K562 (cell line): ENCODE data around the gene ZC3HAV1L. TPM values are rescaled to one million over a fixed set of nuclear protein-coding genes. Genes with fewer than 3 reads are reported as not detected.
A peak's percentile ranks its signal among the peaks of the same experiment; 100 is the strongest.

Experiments
- ATAC-seq: fragments of 200-7000 bp; cut with Tn5 transposase; 3 replicates; pipeline ENCODE4 v1.9.1; 2020; ENCODE audit warnings: moderate library complexity
- BruUV-seq: library from RNA; stranded (reverse); fragments of 400-500 nt; replicated peaks from 2 replicates; lab custom pipeline; 2021; lab: Mats Ljungman, UMichigan
- CTCF ChIA-PET: fragments of 300-600 bp; formaldehyde crosslinking; extraction: SDS; loops from one replicate; lab custom pipeline; 2021; ENCODE audit warnings: low intra/inter-chr PET ratio; lab: Yijun Ruan, JAX
- POLR2A ChIA-PET: fragments of 300-600, 350-650 bp; sonication (Branson Sonifier 250); formaldehyde crosslinking; extraction: SDS; loops from one replicate; lab custom pipeline; 2021; ENCODE audit warnings: antibody characterized with exemption, inconsistent platforms; lab: Yijun Ruan, JAX
- DNase-seq, 4 experiments: peaks; one replicate each; pipeline versions ENCODE4 v3.0.0 to v3.0.0-alpha.2; 2011 to 2018; ENCODE audit warnings: low spot score in 3 of 4, mixed read lengths in 3 of 4; ENCODE audit errors: extremely low read depth in 1 of 4
- FAIRE-seq: peaks from 2 replicates; lab custom pipeline; 2011; peaks lifted over from hg19 to GRCh38; lab: Jason Lieb, UNC
- H2AFZ ChIP-seq: 2 replicates; pipeline ENCODE4 v1.6.0; 2011; ENCODE audit warnings: low read depth, low read length, control low read depth, inconsistent platforms
- H3K27ac ChIP-seq: fragments of 200-600 bp; 3 replicates; pipeline ENCODE4 v1.8.0; 2011; ENCODE audit warnings: low read depth, mild to moderate bottlenecking, control low read depth, inconsistent platforms, low read length, moderate library complexity, mixed read lengths; ENCODE audit errors: extremely low read depth
- H3K27me3 ChIP-seq, 2 experiments: fragments of 300-600 bp in 1 of 2; 2 replicates in 1 of 2; 3 replicates in 1 of 2; pipeline versions ENCODE4 v1.6.0 to v1.8.0; 2011; ENCODE audit warnings: inconsistent platforms in 2 of 2, low read length in 2 of 2, mild to moderate bottlenecking in 1 of 2, mixed read lengths in 1 of 2, moderate library complexity in 1 of 2; ENCODE audit not compliant: control insufficient read depth in 2 of 2, insufficient read depth in 2 of 2
- H3K36me3 ChIP-seq: fragments of 300-600 bp; 3 replicates; pipeline ENCODE4 v1.8.0; 2011; ENCODE audit warnings: mild to moderate bottlenecking, low read length, inconsistent platforms; ENCODE audit not compliant: control insufficient read depth, insufficient read depth
- H3K4me1 ChIP-seq, 2 experiments: fragments of 200-600 bp in 1 of 2; replicated peaks in 1 of 2; 2 replicates in 1 of 2; 3 replicates in 1 of 2; pipeline versions ENCODE4 v1.5.1 to v1.8.0; 2011; ENCODE audit warnings: inconsistent platforms in 2 of 2, low read length in 2 of 2, mild to moderate bottlenecking in 1 of 2, mixed read lengths in 1 of 2, moderate library complexity in 1 of 2; ENCODE audit not compliant: control insufficient read depth in 2 of 2, insufficient read depth in 2 of 2
- H3K4me2 ChIP-seq: 2 replicates; pipeline ENCODE4 v1.6.1; 2011; ENCODE audit warnings: low read length, control low read depth, inconsistent platforms, mixed read lengths; ENCODE audit not compliant: insufficient read depth
- H3K4me3 ChIP-seq: fragments of 200-600 bp; sonication (generic), shearing (Covaris generic); 2 replicates; pipeline ENCODE4 v1.5.1; 2016; ENCODE audit warnings: control low read depth, inconsistent platforms
- H3K79me2 ChIP-seq: fragments of 200-600 bp; 3 replicates; pipeline ENCODE4 v1.8.0; 2011; ENCODE audit warnings: low read length, inconsistent platforms; ENCODE audit not compliant: control insufficient read depth, insufficient read depth
- H3K9ac ChIP-seq, 2 experiments: 2 replicates each; pipeline versions ENCODE4 v1.6.0 to v1.6.1; 2011; ENCODE audit warnings: low read depth in 2 of 2, low read length in 2 of 2, control low read depth in 1 of 2, inconsistent platforms in 1 of 2, mild to moderate bottlenecking in 1 of 2, mixed read lengths in 1 of 2; ENCODE audit not compliant: insufficient read depth in 1 of 2
- H3K9me1 ChIP-seq: one replicate; pipeline ENCODE4 v1.6.0; 2011; ENCODE audit warnings: inconsistent platforms, mild to moderate bottlenecking, low read length, moderate library complexity; ENCODE audit not compliant: control insufficient read depth, insufficient read depth
- H3K9me3 ChIP-seq: replicated peaks from 2 replicates; pipeline ENCODE4 v1.5.1; 2011; ENCODE audit warnings: low read depth, low read length, inconsistent platforms; ENCODE audit not compliant: control insufficient read depth, insufficient read depth
- H4K20me1 ChIP-seq: replicated peaks from 2 replicates; pipeline ENCODE4 v1.6.1; 2011; ENCODE audit warnings: low read length, inconsistent platforms, mixed read lengths; ENCODE audit not compliant: control insufficient read depth, insufficient read depth
- ATF3 ChIP-seq, 2 experiments: fragments of 450-650 bp in 1 of 2; sonication (generic) in 1 of 2; formaldehyde crosslinking in 1 of 2; IDR thresholded peaks in 1 of 2; conservative IDR thresholded peaks in 1 of 2; 2 replicates each; pipeline versions ENCODE4 v1.6.1 to v1.8.1; 2016 to 2023; ENCODE audit warnings: mild to moderate bottlenecking in 2 of 2, moderate library complexity in 2 of 2, inconsistent platforms in 1 of 2, missing genetic modification reagents in 1 of 2
- FOSL1 ChIP-seq: fragments of 200-800 bp; sonication (Bioruptor generic); conservative IDR thresholded peaks from 2 replicates; pipeline ENCODE4 v1.6.1; 2016; ENCODE audit warnings: missing genetic modification characterization, missing compliant biosample characterization
- HCFC1 ChIP-seq: IDR thresholded peaks from 2 replicates; pipeline ENCODE4 v1.6.1; 2012; ENCODE audit warnings: low read depth, low read length, improper control_type of control experiment
- ID3 ChIP-seq, 2 experiments: fragments of 250-450 bp in 1 of 2; fragments of 450-650 bp in 1 of 2; sonication (Bioruptor Pico) in 1 of 2; IDR thresholded peaks; 2 replicates each; pipeline versions ENCODE4 v1.6.1 to v1.8.0; 2016 to 2021; ENCODE audit warnings: mild to moderate bottlenecking in 2 of 2, moderate library complexity in 2 of 2, missing compliant biosample characterization in 1 of 2, missing genetic modification characterization in 1 of 2
- NFE2 ChIP-seq: IDR thresholded peaks from 2 replicates; pipeline ENCODE4 v1.6.1; 2014; ENCODE audit warnings: antibody characterized with exemption, low read depth
- POLR2H ChIP-seq: IDR thresholded peaks from 2 replicates; pipeline ENCODE4 v1.6.1; 2016; ENCODE audit warnings: missing genetic modification characterization, low read depth, mild to moderate bottlenecking, control low read depth, missing compliant biosample characterization, moderate library complexity
- RCOR1 ChIP-seq, 2 experiments: IDR thresholded peaks; 2 replicates each; pipeline ENCODE4 v1.6.1; 2012; ENCODE audit warnings: low read depth in 2 of 2, low read length in 2 of 2, borderline replicate concordance in 1 of 2, improper control_type of control experiment in 1 of 2
- TAL1 ChIP-seq: fragments of 450-650 bp; IDR thresholded peaks from 2 replicates; pipeline ENCODE4 v1.6.1; 2016; ENCODE audit warnings: mild to moderate bottlenecking
- WGBS: fragments of 100-300 bp; shearing (Covaris generic); methylation state at CpG from one replicate; pipeline ENCODE4 v1.1.6; 2016; ENCODE audit warnings: low coverage, mixed read lengths; ENCODE audit not compliant: insufficient coverage; ENCODE audit errors: missing lambda C conversion rate; 5-methylcytosine and 5-hydroxymethylcytosine counted together
- in situ Hi-C: fragments of 300-500 bp; cut with MboI; formaldehyde crosslinking; loops from 4 replicates; pipeline ENCODE4 v1.15.0; 2018; ENCODE audit warnings: inconsistent platforms, mixed read lengths
- intact Hi-C: fragments of 100-400 bp; cut with micrococcal nuclease; formaldehyde crosslinking; loops from 2 replicates; pipeline ENCODE4 v1.14.2; 2022
- polyA plus RNA-seq, 8 experiments: library from polyadenylated mRNA; depleted of rRNA in 4 of 8; stranded (reverse) in 5 of 8; unstranded in 3 of 8; fragments of >200 nt; fragmentation: Nextera tagmentation in 2 of 8; fragmentation: Illumina TruSeq in 1 of 8; extraction: Ambion mirVana in 2 of 8; extraction: Trizol in 1 of 8; gene quantifications; 2 replicates each; pipeline versions ENCODE4 v1.2.1 to v1.2.3, GENCODE V29; 2011 to 2014; ENCODE audit warnings: inconsistent platforms in 1 of 8, missing spikeins in 1 of 8
- total RNA-seq, 7 experiments: library from RNA; depleted of rRNA in 6 of 7; stranded (reverse); fragments of >200 nt in 6 of 7; fragmentation: Illumina TruSeq in 2 of 7; extraction: Trizol in 2 of 7; gene quantifications; 2 replicates each; pipeline versions ENCODE4 v1.2.1 to v1.2.3, GENCODE V29; 2011 to 2021; ENCODE audit warnings: low replicate concordance in 1 of 7

Gene ZC3HAV1L
- total and polyA plus RNA-seq, 9 of the 15 experiments (the other 6 are each of a cell fraction or from before 2014, with no cell fraction given): not detected

GRCh38 chr7:139078911-139079310, 43.1 kb upstream of the ZC3HAV1L start:
- intact Hi-C loops: loop anchor here (5.0 kb wide), 1 partner anchor 192 kb away; no protein-coding TSS in a partner anchor
- Histone ChIP-seq H2AFZ (no peak overlapping the region), H3K9ac (no peak overlapping the region), H3K27ac (no peak overlapping the region), H3K9me1 (no peaks in the 10 kb centered on the region), H3K79me2 (no peaks in the 10 kb centered on the region), H3K36me3 (peaks cover 94% of the 10 kb centered on the region), H3K4me2 (no peak overlapping the region), H4K20me1 (peaks cover 12% of the 10 kb centered on the region; the same call in 1 of the 2 replicates), H3K27me3 (no peaks in the 10 kb centered on the region), H3K9me3 (no peaks in the 10 kb centered on the region), H3K4me1 (peaks cover 0 to 3% of the 10 kb centered on the region in 2 experiments; a peak in 2 of 5 replicates), H3K4me3 (no peak overlapping the region)
- ATAC-seq (no peak), DNase-seq (no peak), FAIRE-seq (no peak)
- TF ChIP-seq TAL1: no peak
- CTCF ChIA-PET: no interaction called here
- in situ Hi-C loops: no loop called here
- no TSS peak for BruUV-seq
- 87% methylated on average over 1 of the region's 1 CpG for WGBS
- POLR2A ChIA-PET: interaction anchor here (1.0 kb wide), 1 partner anchor 12 kb away, joined by 3 read pairs; no protein-coding TSS in a partner anchor

- H2AFZ ChIP-seq: no peak overlapping the region
- no peak for DNase-seq
- H3K27me3 ChIP-seq: no peaks in the 10 kb centered on the region
- ChIA-PET CTCF (no interaction called here), POLR2A (interaction anchor here (1.0 kb wide), 1 partner anchor 13 kb away, joined by 3 read pairs; no protein-coding TSS in a partner anchor)
- H3K9me3 ChIP-seq: no peaks in the 10 kb centered on the region
- ATAC-seq: no peak
- H3K27ac ChIP-seq: no peak overlapping the region
- H3K36me3 ChIP-seq: peaks cover 94% of the 10 kb centered on the region
- 81% methylated on average over 1 of the region's 1 CpG for WGBS
- BruUV-seq: no TSS peak
- H4K20me1 ChIP-seq: peaks cover 12% of the 10 kb centered on the region; the same call in 1 of the 2 replicates
- H3K79me2 ChIP-seq: no peaks in the 10 kb centered on the region
- no peak overlapping the region for H3K4me2 ChIP-seq
- TF ChIP-seq HCFC1: no peak
- TF ChIP-seq ATF3 (IDR thresholded peaks at IDR 0.05): peak; percentile 36; the same call in 1 of the 2 replicates
- no peak for TF ChIP-seq ATF3 (CRISPR knock-in tag; conservative IDR thresholded peaks at IDR 0.05)
- TF ChIP-seq POLR2H (tag): 0 out of 2 replicates have a peak, but pooled peaks have one; percentile 7
- TF ChIP-seq RCOR1 (IDR thresholded peaks at IDR 0.05; ENCODE audit: borderline replicate concordance in 1 of 2, low read depth in 2 of 2, low read length in 2 of 2): 0 out of 4 replicates have a peak, but pooled peaks of 1 of the 2 experiments have one; percentile 7
- TF ChIP-seq NFE2: 0 out of 2 replicates have a peak, but pooled peaks have one; percentile 17
- peak; percentile 74 for TF ChIP-seq FOSL1
- TF ChIP-seq ID3 (CRISPR knock-in tag; IDR thresholded peaks at IDR 0.05): no peak
- no peak for TF ChIP-seq ID3 (tag; IDR thresholded peaks at IDR 0.05)
- H3K9me1 ChIP-seq: no peaks in the 10 kb centered on the region
- in situ Hi-C loops (no loop called here), intact Hi-C loops (loop anchor here (5.0 kb wide), 1 partner anchor 191 kb away; no protein-coding TSS in a partner anchor)
- peaks cover 0 to 3% of the 10 kb centered on the region in 2 experiments; a peak in 2 of 5 replicates for H3K4me1 ChIP-seq
- H3K9ac ChIP-seq: no peak overlapping the region
- no peak for FAIRE-seq
- H3K4me3 ChIP-seq: no peak overlapping the region
Observed at GRCh38 chr7:139078399-139078798, 42.6 kb upstream of the ZC3HAV1L start.
